GM21526 (cell line): Measurements from ENCODE around the gene ICE2.

Experiments used
- ATAC-seq: cut with Tn5 transposase; IDR thresholded peaks from one replicate; pipeline ENCODE4 v1.9.1; 2021; ENCODE audit warnings: moderate library complexity; ENCODE audit not compliant: unreplicated experiment, low FRiP score

Gene ICE2

GRCh38 chr15:60507596-60508424 is 28.9 kb upstream of the ICE2 start:
- ATAC-seq: peak; percentile 77

GRCh38 chr15:60496853-60497252 is 17.9 kb upstream of the ICE2 start:
- ATAC-seq: no peak

GRCh38 chr15:60494108-60494507 is 15.2 kb upstream of the ICE2 start:
- ATAC-seq: no peak

GRCh38 chr15:60493166-60493565 is 14.2 kb upstream of the ICE2 start:
- no peak for ATAC-seq

- ATAC-seq: no peak
Observed at GRCh38 chr15:60486742-60487141, 7.8 kb upstream of the ICE2 start.

GRCh38 chr15:60485365-60486055 is 6.6 kb upstream of the ICE2 start:
- ATAC-seq: no peak

- ATAC-seq: no peak
Observed at GRCh38 chr15:60483042-60483441, 4.1 kb upstream of the ICE2 start.

- ATAC-seq: no peak
Observed at GRCh38 chr15:60480888-60481287, 1.9 kb upstream of the ICE2 start.

- ATAC-seq: no peak
Observed at GRCh38 chr15:60480149-60480548, 1.2 kb upstream of the ICE2 start.

- ATAC-seq: no peak
Observed at GRCh38 chr15:60479361-60480110, 594 bp upstream of the ICE2 start.

- no peak for ATAC-seq
Observed at GRCh38 chr15:60477916-60478565, 901 bp downstream of the ICE2 start.

GRCh38 chr15:60477164-60477563 is 1.8 kb downstream of the ICE2 start:
- ATAC-seq: no peak

GRCh38 chr15:60476713-60477112 is 2.2 kb downstream of the ICE2 start:
- no peak for ATAC-seq

GRCh38 chr15:60473135-60473534 is 5.8 kb downstream of the ICE2 start:
- no peak for ATAC-seq

- no peak for ATAC-seq
Observed at GRCh38 chr15:60471314-60471713, 7.6 kb downstream of the ICE2 start.

- ATAC-seq: no peak
Observed at GRCh38 chr15:60469893-60470641, 8.9 kb downstream of the ICE2 start.

GRCh38 chr15:60464836-60465630 is 13.9 kb downstream of the ICE2 start:
- no peak for ATAC-seq

GRCh38 chr15:60462027-60462426 is 16.9 kb downstream of the ICE2 start:
- ATAC-seq: no peak

- no peak for ATAC-seq
Observed at GRCh38 chr15:60460931-60461330, 18.0 kb downstream of the ICE2 start.
